WTC11 (cell line): ENCODE data around the gene PSG2.
"Not testable (repeated sequence)": the region's sequence is repeated elsewhere in the genome, so short reads cannot be mapped to it uniquely, and the experiment has no call there.

Experiments
- ATF6 ChIP-seq: sonication (generic); formaldehyde crosslinking; IDR thresholded peaks from 2 replicates; pipeline ENCODE4 v1.8.1; 2023; ENCODE audit warnings: mild to moderate bottlenecking, missing genetic modification reagents
- CTCF ChIP-seq: fragments of 200-600 bp; IDR thresholded peaks from 2 replicates; pipeline ENCODE4 v1.8.0; 2022; ENCODE audit warnings: antibody characterized with exemption
- FOXJ3 ChIP-seq: sonication (generic); formaldehyde crosslinking; IDR thresholded peaks from 2 replicates; pipeline ENCODE4 v1.9.0; 2021; ENCODE audit warnings: missing genetic modification reagents, mild to moderate bottlenecking, borderline replicate concordance
- GABPB1 ChIP-seq: sonication (generic); formaldehyde crosslinking; IDR thresholded peaks from 2 replicates; pipeline ENCODE4 v1.8.1; 2023; ENCODE audit warnings: mild to moderate bottlenecking, missing genetic modification reagents
- JUN ChIP-seq: sonication (generic); formaldehyde crosslinking; IDR thresholded peaks from 2 replicates; pipeline ENCODE4 v1.8.0; 2023; ENCODE audit warnings: mild to moderate bottlenecking, missing genetic modification reagents
- MAX ChIP-seq: sonication (generic); formaldehyde crosslinking; IDR thresholded peaks from 2 replicates; pipeline ENCODE4 v1.8.0; 2022; ENCODE audit warnings: mild to moderate bottlenecking, missing genetic modification reagents
- MXD4 ChIP-seq: fragments of 250-450 bp; sonication (Bioruptor Pico); IDR thresholded peaks from 2 replicates; pipeline ENCODE4 v1.8.0; 2021; ENCODE audit warnings: mild to moderate bottlenecking, moderate library complexity, borderline replicate concordance
- NFYB ChIP-seq: sonication (generic); formaldehyde crosslinking; conservative IDR thresholded peaks from 2 replicates; pipeline ENCODE4 v1.8.0; 2022; ENCODE audit warnings: low read depth, missing genetic modification reagents
- NR1H2 ChIP-seq: sonication (generic); formaldehyde crosslinking; IDR thresholded peaks from 2 replicates; pipeline ENCODE4 v1.9.0; 2021; ENCODE audit warnings: mild to moderate bottlenecking, moderate library complexity, missing genetic modification reagents
- TP53 ChIP-seq: sonication (generic); formaldehyde crosslinking; IDR thresholded peaks from 2 replicates; pipeline ENCODE4 v1.8.1; 2023; ENCODE audit warnings: mild to moderate bottlenecking, missing genetic modification reagents
- ZNF121 ChIP-seq: sonication (generic); formaldehyde crosslinking; IDR thresholded peaks from 2 replicates; pipeline ENCODE4 v1.8.0; 2023; ENCODE audit warnings: missing genetic modification reagents
- ZNF281 ChIP-seq: sonication (generic); formaldehyde crosslinking; IDR thresholded peaks from 2 replicates; pipeline ENCODE4 v1.8.0; 2023; ENCODE audit warnings: mild to moderate bottlenecking, missing genetic modification reagents

GRCh38 chr19:43131281-43131842 is 48.9 kb upstream of the PSG2 start:
- TF ChIP-seq CTCF; GABPB1 (CRISPR knock-in tag); TP53 (CRISPR knock-in tag); ZNF121 (CRISPR knock-in tag); ZNF281; ATF6 (CRISPR knock-in tag); NR1H2 (CRISPR knock-in tag); MXD4 (CRISPR knock-in tag); FOXJ3 (CRISPR knock-in tag); NFYB (CRISPR knock-in tag); JUN; MAX (CRISPR knock-in tag): not testable (repeated sequence)
